Glomerular endothelial cell (primary cell): Measurements from ENCODE around the gene SOX9. TPM values are rescaled to one million over a fixed set of nuclear protein-coding genes. Genes with fewer than 3 reads are reported as not detected.
"Not testable (repeated sequence)": the region's sequence is repeated elsewhere in the genome, so short reads cannot be mapped to it uniquely, and the experiment has no call there.

ENCODE experiments used
- DNase-seq: peaks from one replicate; pipeline ENCODE4 v3.0.0-alpha.2; 2011; ENCODE audit warnings: low read depth, low spot score; ENCODE audit errors: extremely low read depth
- total RNA-seq: library from RNA; depleted of rRNA; stranded (reverse); fragments of >200 nt; gene quantifications from 2 replicates; pipeline ENCODE4 v1.2.3, GENCODE V29; 2015

SOX9 gene
- total RNA-seq, 1 donor from 2014 or later: 6.9 TPM

GRCh38 chr17:72125226-72125651, 4.4 kb downstream of the SOX9 start:
- no peak for DNase-seq

- DNase-seq: no peak
These were observed 4.9 kb downstream of the SOX9 start for GRCh38 chr17:72125742-72126141.

- no peak for DNase-seq
These were observed 6.0 kb downstream of the SOX9 start for GRCh38 chr17:72126575-72127486.

- DNase-seq: no peak
These were observed 7.2 kb downstream of the SOX9 start for GRCh38 chr17:72128039-72128438.

GRCh38 chr17:72134608-72135394, 14.0 kb downstream of the SOX9 start:
- DNase-seq: no peak

GRCh38 chr17:72135546-72136325, 14.9 kb downstream of the SOX9 start:
- DNase-seq: no peak

- DNase-seq: no peak
These were observed 15.9 kb downstream of the SOX9 start for GRCh38 chr17:72136692-72137091.

- DNase-seq: no peak
These were observed 16.3 kb downstream of the SOX9 start for GRCh38 chr17:72137161-72137560.

GRCh38 chr17:72139212-72139611, 18.4 kb downstream of the SOX9 start:
- no peak for DNase-seq

- DNase-seq: no peak
These were observed 20.5 kb downstream of the SOX9 start for GRCh38 chr17:72141336-72141735.

GRCh38 chr17:72142097-72142496, 21.3 kb downstream of the SOX9 start:
- not testable (repeated sequence) for DNase-seq

- no peak for DNase-seq
These were observed 21.8 kb downstream of the SOX9 start for GRCh38 chr17:72142614-72143013.

- no peak for DNase-seq
These were observed 22.4 kb downstream of the SOX9 start for GRCh38 chr17:72143245-72143644.

- DNase-seq: no peak
These were observed 23.3 kb downstream of the SOX9 start for GRCh38 chr17:72144101-72144500.

- DNase-seq: no peak
These were observed 24.7 kb downstream of the SOX9 start for GRCh38 chr17:72145562-72145961.

GRCh38 chr17:72145962-72146361, 25.1 kb downstream of the SOX9 start:
- no peak for DNase-seq

- DNase-seq: no peak
These were observed 25.6 kb downstream of the SOX9 start for GRCh38 chr17:72146371-72146770.

- no peak for DNase-seq
These were observed 30.0 kb downstream of the SOX9 start for GRCh38 chr17:72150632-72151460.

- no peak for DNase-seq
These were observed 31.0 kb downstream of the SOX9 start for GRCh38 chr17:72151565-72152386.
